Sigmoid colon (tissue), 7 donors: ENCODE measurements around the gene P3H3. TPM values are rescaled to one million over a fixed set of nuclear protein-coding genes. Genes with fewer than 3 reads are reported as not detected.

Experiments used
- DNase-seq: peaks from one replicate; pipeline ENCODE4 v3.0.0-alpha.2; 2019
- H3K27ac ChIP-seq, 4 donors: fragments of 200-600 bp; sonication (generic); one replicate each; pipeline ENCODE4 v1.5.1; 2016 to 2019; ENCODE audit warnings: mild to moderate bottlenecking in 1 of 4
- H3K27me3 ChIP-seq, 3 donors: fragments of 200-600 bp; sonication (generic); one replicate each; pipeline ENCODE4 v1.5.1; 2019; ENCODE audit warnings: mild to moderate bottlenecking in 1 of 3
- H3K36me3 ChIP-seq, 4 donors: fragments of 200-600 bp; sonication (generic); one replicate each; pipeline ENCODE4 v1.5.1; 2016 to 2019
- H3K4me1 ChIP-seq, 4 donors: fragments of 200-600 bp; sonication (generic); one replicate each; pipeline ENCODE4 v1.5.1; 2017 to 2019
- H3K4me3 ChIP-seq, 4 donors: fragments of 200-600 bp; sonication (generic); one replicate each; pipeline ENCODE4 v1.5.1; 2017 to 2019; ENCODE audit warnings: mild to moderate bottlenecking in 2 of 4, moderate library complexity in 1 of 4
- H3K9me3 ChIP-seq, 4 donors: fragments of 200-600 bp in 3 of 4; sonication (generic) in 3 of 4; one replicate each; pipeline versions ENCODE4 v1.5.1 to v1.6.1; 2013 to 2019
- EP300 ChIP-seq, 4 donors: sonication (generic); formaldehyde crosslinking; IDR thresholded peaks; one replicate each; pipeline ENCODE4 v1.6.1; 2017; ENCODE audit warnings: antibody characterized with exemption in 4 of 4
- POLR2A ChIP-seq, 2 donors: fragments of 450-650 bp; IDR thresholded peaks; one replicate each; pipeline ENCODE4 v1.6.1; 2016; ENCODE audit warnings: antibody characterized with exemption in 2 of 2, mild to moderate bottlenecking in 2 of 2, moderate library complexity in 2 of 2
- POLR2AphosphoS5 ChIP-seq, 4 donors: sonication (generic); formaldehyde crosslinking; IDR thresholded peaks; one replicate each; pipeline ENCODE4 v1.6.1; 2017; ENCODE audit warnings: antibody characterized with exemption in 4 of 4
- WGBS, 2 donors: extraction: QIAGEN DNeasy Blood & Tissue Kit; methylation state at CpG; one replicate each; pipeline ENCODE4 v1.1.7; 2013; 5-methylcytosine and 5-hydroxymethylcytosine counted together
- intact Hi-C: fragments of 100-400 bp; cut with DNase I; formaldehyde crosslinking; loops from one replicate; pipeline ENCODE4 v1.15.1; 2023
- polyA plus RNA-seq, 3 donors: library from polyadenylated mRNA; stranded (reverse); fragments of 200-250 nt; gene quantifications; one replicate each; pipeline ENCODE4 v1.2.3, GENCODE V29; 2013
- total RNA-seq, 4 donors: library from RNA; depleted of rRNA; stranded (reverse); fragments of >200 nt; gene quantifications; one replicate each; pipeline ENCODE4 v1.1.0, GENCODE V29; 2016
- TF ChIP-seq, protein P1 (sequence below), 4 experiments: fragments of 450-650 bp in 3 of 4; fragments of 200-600 bp in 1 of 4; IDR thresholded peaks; one replicate each; pipeline ENCODE4 v1.5.1; 2016 to 2019; ENCODE audit warnings: antibody characterized with exemption in 4 of 4, mild to moderate bottlenecking in 3 of 4, moderate library complexity in 2 of 4
- donor health status: healthy with polysubstance abuse.
- donor health status: Bipolar disorder and iron deficiency.
- donor health status: healthy.

Gene P3H3
- total and polyA plus RNA-seq, 7 donors: 0.60 to 69.8 (median 16.4) TPM

DNA sequence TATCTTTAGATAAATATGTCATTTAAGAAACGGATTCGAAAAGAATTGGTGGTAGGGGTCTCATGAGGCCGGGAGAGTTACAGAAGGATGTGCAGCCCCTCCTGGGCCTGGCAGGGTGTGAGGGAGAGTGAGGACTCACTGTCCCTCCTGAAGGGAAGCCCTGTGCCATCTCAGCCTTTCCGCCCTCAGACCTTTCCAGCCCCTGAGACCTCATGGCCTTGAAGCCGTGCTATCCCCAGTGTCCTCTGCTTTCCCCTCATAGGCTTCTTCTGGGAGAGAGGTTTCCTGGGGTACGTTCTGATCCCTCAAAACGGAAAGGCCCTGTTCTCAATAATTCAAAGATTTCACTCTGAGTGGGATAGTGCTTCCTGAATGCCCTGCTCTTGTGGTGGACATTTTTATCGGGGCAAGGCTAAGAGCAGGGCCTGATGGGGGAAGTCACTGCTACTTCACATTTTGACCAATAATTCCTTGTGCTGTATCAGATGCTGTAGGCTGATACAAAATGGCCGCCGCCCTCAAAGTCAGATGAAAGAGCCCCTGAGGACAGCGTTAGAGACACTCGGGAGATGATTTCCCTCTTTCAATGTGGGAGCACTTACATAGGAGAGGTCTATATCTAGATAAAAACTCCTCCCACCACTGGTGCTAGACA is 37.6 kb upstream of the P3H3 start:
- peak overlapping the region in 1 of 4 donors; percentile 36 for H3K4me3 ChIP-seq
- no peak overlapping the region for H3K27ac ChIP-seq
- no peaks in the 10 kb centered on the region for H3K36me3 ChIP-seq
- H3K9me3 ChIP-seq: no peaks in the 10 kb centered on the region
- H3K27me3 ChIP-seq: no peaks in the 10 kb centered on the region
- intact Hi-C loops: no loop called here
- H3K4me1 ChIP-seq: no peaks in the 10 kb centered on the region
- DNase-seq: no peak
- TF ChIP-seq, protein P1, sequence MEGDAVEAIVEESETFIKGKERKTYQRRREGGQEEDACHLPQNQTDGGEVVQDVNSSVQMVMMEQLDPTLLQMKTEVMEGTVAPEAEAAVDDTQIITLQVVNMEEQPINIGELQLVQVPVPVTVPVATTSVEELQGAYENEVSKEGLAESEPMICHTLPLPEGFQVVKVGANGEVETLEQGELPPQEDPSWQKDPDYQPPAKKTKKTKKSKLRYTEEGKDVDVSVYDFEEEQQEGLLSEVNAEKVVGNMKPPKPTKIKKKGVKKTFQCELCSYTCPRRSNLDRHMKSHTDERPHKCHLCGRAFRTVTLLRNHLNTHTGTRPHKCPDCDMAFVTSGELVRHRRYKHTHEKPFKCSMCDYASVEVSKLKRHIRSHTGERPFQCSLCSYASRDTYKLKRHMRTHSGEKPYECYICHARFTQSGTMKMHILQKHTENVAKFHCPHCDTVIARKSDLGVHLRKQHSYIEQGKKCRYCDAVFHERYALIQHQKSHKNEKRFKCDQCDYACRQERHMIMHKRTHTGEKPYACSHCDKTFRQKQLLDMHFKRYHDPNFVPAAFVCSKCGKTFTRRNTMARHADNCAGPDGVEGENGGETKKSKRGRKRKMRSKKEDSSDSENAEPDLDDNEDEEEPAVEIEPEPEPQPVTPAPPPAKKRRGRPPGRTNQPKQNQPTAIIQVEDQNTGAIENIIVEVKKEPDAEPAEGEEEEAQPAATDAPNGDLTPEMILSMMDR (IDR thresholded peaks at IDR 0.05): no peak
- TF ChIP-seq EP300 (IDR thresholded peaks at IDR 0.05) (no peak), POLR2AphosphoS5 (IDR thresholded peaks at IDR 0.05) (no peak), POLR2A (IDR thresholded peaks at IDR 0.05) (no peak)
- WGBS, 2 donors: 76 to 83% methylated on average over 12 of the region's 12 CpGs

DNA sequence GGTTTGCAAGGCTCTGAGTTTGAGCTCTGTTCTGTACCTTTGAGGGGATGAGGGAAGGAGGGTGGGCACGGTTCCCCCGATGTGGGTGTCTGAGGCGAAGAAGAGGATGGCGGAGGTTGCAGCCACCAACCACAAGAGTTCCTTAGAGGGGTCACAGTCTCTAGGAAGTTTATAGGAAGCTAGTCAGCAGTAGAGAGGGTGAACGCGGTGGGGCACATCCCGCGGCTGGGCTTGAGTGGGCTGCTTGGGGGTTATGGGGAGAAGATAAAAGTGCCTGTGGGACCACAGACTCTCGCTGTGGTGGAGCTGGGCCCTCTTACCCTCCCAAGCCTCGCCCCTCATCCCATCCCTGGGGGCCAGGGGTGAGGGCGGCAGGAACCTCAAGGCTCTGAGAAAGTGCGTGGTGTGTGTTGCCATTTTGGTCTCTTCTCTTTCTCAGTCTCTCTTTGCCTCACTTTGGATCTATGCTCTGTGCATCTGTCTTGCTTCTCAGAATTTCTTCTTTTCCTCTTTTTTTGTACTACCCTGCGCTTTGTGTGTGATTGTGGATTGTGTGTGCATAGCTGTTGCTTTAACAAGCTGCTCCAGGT is 36.2 kb upstream of the P3H3 start:
- 55 to 77% methylated on average over 13 of the region's 13 CpGs for WGBS, 2 donors
- H3K27ac ChIP-seq: peak overlapping the region in 3 of 4 donors; percentile 26 to 37 (median 28)
- DNase-seq: no peak
- H3K4me1 ChIP-seq: no peaks in the 10 kb centered on the region
- peak overlapping the region in 2 of 4 donors; percentile 5 to 17 for H3K4me3 ChIP-seq
- no peaks in the 10 kb centered on the region for H3K9me3 ChIP-seq
- H3K27me3 ChIP-seq: no peaks in the 10 kb centered on the region
- TF ChIP-seq, protein P1 (IDR thresholded peaks at IDR 0.05): no peak
- TF ChIP-seq POLR2AphosphoS5 (IDR thresholded peaks at IDR 0.05): no peak
- intact Hi-C loops: no loop called here
- no peaks in the 10 kb centered on the region for H3K36me3 ChIP-seq

DNA sequence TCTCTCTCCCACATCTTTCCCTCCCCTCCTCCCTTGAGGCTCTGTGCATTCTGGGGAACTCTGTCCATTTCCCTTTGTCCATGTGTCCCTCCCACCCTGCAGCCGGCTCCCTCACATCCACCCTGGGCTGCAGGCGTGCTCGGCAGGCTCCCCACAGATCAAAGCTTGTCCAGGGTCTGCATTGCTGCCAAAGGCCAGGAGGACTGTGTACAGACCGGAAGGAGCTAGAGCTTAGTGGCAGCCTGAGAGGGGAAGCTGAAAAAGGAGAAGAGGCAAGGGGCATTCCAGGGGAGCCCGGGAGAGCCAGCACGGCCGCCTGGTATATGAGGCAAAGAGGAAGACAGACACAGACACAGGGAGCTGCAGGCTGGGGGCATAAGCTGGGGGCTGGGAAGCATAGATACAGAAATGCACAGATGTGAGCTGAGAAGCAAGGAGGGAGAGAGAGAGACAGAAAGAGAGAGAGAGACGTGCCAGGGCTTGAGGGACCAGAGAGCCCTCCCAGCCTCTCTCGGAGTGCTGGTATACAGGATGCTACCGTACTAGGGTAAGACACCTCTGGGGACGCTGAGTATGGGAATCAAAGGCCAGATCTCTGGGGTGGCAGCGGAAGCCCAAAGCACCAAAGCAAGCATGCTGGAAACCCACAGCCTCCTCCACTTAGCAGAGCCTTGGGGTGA is 35.5 kb upstream of the P3H3 start:
- Histone ChIP-seq H3K27me3 (no peaks in the 10 kb centered on the region), H3K9me3 (no peaks in the 10 kb centered on the region), H3K27ac (peak overlapping the region in 3 of 4 donors; percentile 26 to 37 (median 28)), H3K36me3 (no peaks in the 10 kb centered on the region), H3K4me3 (peak overlapping the region in 2 of 4 donors; percentile 5 to 17), H3K4me1 (no peaks in the 10 kb centered on the region)
- peak; percentile 78 for DNase-seq
- intact Hi-C loops: no loop called here
- peak in 1 of 2 donors; percentile 8 for TF ChIP-seq POLR2A (IDR thresholded peaks at IDR 0.05)
- TF ChIP-seq, protein P1 (IDR thresholded peaks at IDR 0.05): no peak
- no peak for TF ChIP-seq EP300 (IDR thresholded peaks at IDR 0.05)
- no peak for TF ChIP-seq POLR2AphosphoS5 (IDR thresholded peaks at IDR 0.05)
- 23 to 49% methylated on average over 12 of the region's 12 CpGs for WGBS, 2 donors

DNA sequence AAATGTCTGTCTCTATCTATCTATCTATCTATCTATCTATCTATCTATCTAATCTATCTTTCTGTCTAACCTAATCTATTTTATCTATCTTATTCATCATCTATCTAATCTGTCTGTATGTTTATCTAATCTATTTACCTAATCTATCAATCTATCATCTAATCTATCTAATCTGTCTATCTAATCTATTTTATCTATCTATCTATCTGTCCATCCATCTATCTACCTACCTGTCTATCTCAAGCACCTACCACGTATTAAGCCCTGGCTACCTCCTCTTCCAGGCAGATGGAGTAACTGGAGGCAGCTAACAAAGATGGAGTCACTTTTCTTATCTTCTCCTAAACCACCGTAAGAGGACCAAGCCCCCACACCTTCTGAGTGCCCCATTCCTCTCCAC is 33.1 kb upstream of the P3H3 start:
- H3K4me3 ChIP-seq: no peak overlapping the region
- no peak for DNase-seq
- H3K27ac ChIP-seq: no peak overlapping the region
- intact Hi-C loops: no loop called here
- no peaks in the 10 kb centered on the region for H3K4me1 ChIP-seq
- no peaks in the 10 kb centered on the region for H3K36me3 ChIP-seq
- WGBS, 2 donors: 82 to 96% methylated on average over 2 of the region's 2 CpGs
- no peaks in the 10 kb centered on the region for H3K27me3 ChIP-seq
- TF ChIP-seq EP300 (IDR thresholded peaks at IDR 0.05): no peak
- TF ChIP-seq POLR2AphosphoS5 (IDR thresholded peaks at IDR 0.05): no peak
- no peak for TF ChIP-seq POLR2A (IDR thresholded peaks at IDR 0.05)
- TF ChIP-seq, protein P1 (IDR thresholded peaks at IDR 0.05): no peak
- no peaks in the 10 kb centered on the region for H3K9me3 ChIP-seq
